Central memory CD8-positive, alpha-beta T cell (primary cell): ENCODE measurements around the gene WDFY1.

Experiments
- ATAC-seq: fragments of 150-1000 bp; cut with Tn5 transposase; replicated peaks from 2 replicates; pipeline ENCODE4 v1.10.0; 2022; ENCODE audit warnings: mild to moderate bottlenecking, moderate FRiP score, moderate number of reproducible peaks; ENCODE audit not compliant: poor library complexity, severe bottlenecking; ENCODE audit errors: extremely low read depth
- DNase-seq, 2 donors: peaks; one replicate each; pipeline ENCODE4 v3.0.0; 2021; ENCODE audit warnings: low spot score in 2 of 2
- H3K27ac Mint-ChIP-seq: one replicate; pipeline ENCODE4 v1.8.0; 2022; ENCODE audit warnings: low read depth, mild to moderate bottlenecking, moderate library complexity, mixed read lengths
- H3K27me3 Mint-ChIP-seq: one replicate; pipeline ENCODE4 v1.8.0; 2022; ENCODE audit warnings: mixed read lengths
- H3K36me3 Mint-ChIP-seq: one replicate; pipeline ENCODE4 v1.8.0; 2022; ENCODE audit warnings: mild to moderate bottlenecking, moderate library complexity, mixed read lengths; ENCODE audit not compliant: insufficient read depth
- H3K4me1 Mint-ChIP-seq: one replicate; pipeline ENCODE4 v1.8.0; 2022; ENCODE audit warnings: mixed read lengths
- H3K4me3 Mint-ChIP-seq: one replicate; pipeline ENCODE4 v1.8.0; 2022; ENCODE audit warnings: mild to moderate bottlenecking, moderate library complexity, mixed read lengths
- H3K9me3 Mint-ChIP-seq: one replicate; pipeline ENCODE4 v1.8.0; 2022; ENCODE audit warnings: mixed read lengths

The WDFY1 gene

GRCh38 chr2:223918671-223919134 is 26.4 kb downstream of the WDFY1 start:
- peaks cover 19% of the 10 kb centered on the region for H3K36me3 Mint-ChIP-seq
- H3K27ac Mint-ChIP-seq = no peak overlapping the region
- H3K9me3 Mint-ChIP-seq = no peaks in the 10 kb centered on the region
- ATAC-seq = no peak
- H3K4me1 Mint-ChIP-seq = peaks cover 39% of the 10 kb centered on the region
- no peaks in the 10 kb centered on the region for H3K27me3 Mint-ChIP-seq
- H3K4me3 Mint-ChIP-seq = no peak overlapping the region
- no peak for DNase-seq

GRCh38 chr2:223916181-223916920 is 28.8 kb downstream of the WDFY1 start:
- Mint-ChIP-seq H3K9me3 (no peaks in the 10 kb centered on the region), H3K36me3 (peaks cover 22% of the 10 kb centered on the region), H3K4me3 (no peak overlapping the region), H3K4me1 (peaks cover 22% of the 10 kb centered on the region), H3K27me3 (no peaks in the 10 kb centered on the region), H3K27ac (no peak overlapping the region)
- no peak for ATAC-seq
- no peak for DNase-seq

- Mint-ChIP-seq H3K27ac (no peak overlapping the region), H3K27me3 (no peaks in the 10 kb centered on the region), H3K9me3 (no peaks in the 10 kb centered on the region), H3K4me1 (peaks cover 22% of the 10 kb centered on the region), H3K4me3 (no peak overlapping the region), H3K36me3 (peaks cover 26% of the 10 kb centered on the region)
- DNase-seq (no peak), ATAC-seq (no peak)
Measured at GRCh38 chr2:223915071-223915470, 30.1 kb downstream of the WDFY1 start.

- ATAC-seq = no peak
- H3K36me3 Mint-ChIP-seq = peaks cover 26% of the 10 kb centered on the region
- peaks cover 23% of the 10 kb centered on the region for H3K4me1 Mint-ChIP-seq
- H3K4me3 Mint-ChIP-seq = no peak overlapping the region
- no peak overlapping the region for H3K27ac Mint-ChIP-seq
- H3K9me3 Mint-ChIP-seq = no peaks in the 10 kb centered on the region
- no peaks in the 10 kb centered on the region for H3K27me3 Mint-ChIP-seq
- no peak for DNase-seq
Measured at GRCh38 chr2:223914324-223914723, 30.8 kb downstream of the WDFY1 start.

- Mint-ChIP-seq H3K36me3 (peaks cover 22% of the 10 kb centered on the region), H3K4me3 (no peak overlapping the region), H3K27me3 (no peaks in the 10 kb centered on the region), H3K9me3 (no peaks in the 10 kb centered on the region), H3K27ac (peak overlapping the region; percentile 47), H3K4me1 (peaks cover 28% of the 10 kb centered on the region)
- DNase-seq (no peak), ATAC-seq (no peak)
Measured at GRCh38 chr2:223909001-223909741, 36.0 kb downstream of the WDFY1 start.

GRCh38 chr2:223908304-223908998 is 36.7 kb downstream of the WDFY1 start:
- ATAC-seq (no peak), DNase-seq (no peak)
- Mint-ChIP-seq H3K27ac (peak overlapping the region; percentile 27), H3K36me3 (peaks cover 23% of the 10 kb centered on the region), H3K27me3 (no peaks in the 10 kb centered on the region), H3K4me3 (no peak overlapping the region), H3K4me1 (peaks cover 28% of the 10 kb centered on the region), H3K9me3 (no peaks in the 10 kb centered on the region)

GRCh38 chr2:223905996-223906395 is 39.1 kb downstream of the WDFY1 start:
- no peaks in the 10 kb centered on the region for H3K9me3 Mint-ChIP-seq
- no peak for ATAC-seq

GRCh38 chr2:223901854-223902253 is 43.3 kb downstream of the WDFY1 start:
- H3K27ac Mint-ChIP-seq = no peak overlapping the region
- no peaks in the 10 kb centered on the region for H3K27me3 Mint-ChIP-seq
- H3K4me1 Mint-ChIP-seq = peaks cover 19% of the 10 kb centered on the region
- DNase-seq = no peak
- peaks cover 36% of the 10 kb centered on the region for H3K36me3 Mint-ChIP-seq
- H3K9me3 Mint-ChIP-seq = no peaks in the 10 kb centered on the region
- no peak for ATAC-seq
- no peak overlapping the region for H3K4me3 Mint-ChIP-seq

More at GRCh38 chr2:223905996-223906395, 39.1 kb downstream of the WDFY1 start:
- Mint-ChIP-seq H3K4me1 (peaks cover 25% of the 10 kb centered on the region), H3K36me3 (peaks cover 21% of the 10 kb centered on the region), H3K27me3 (no peaks in the 10 kb centered on the region), H3K4me3 (no peak overlapping the region), H3K27ac (no peak overlapping the region)
- DNase-seq = no peak

- H3K4me3 Mint-ChIP-seq = no peak overlapping the region
- H3K36me3 Mint-ChIP-seq = peaks cover 37% of the 10 kb centered on the region
- no peak for ATAC-seq
- DNase-seq = no peak
- H3K9me3 Mint-ChIP-seq = no peaks in the 10 kb centered on the region
- peaks cover 22% of the 10 kb centered on the region for H3K4me1 Mint-ChIP-seq
- H3K27ac Mint-ChIP-seq = no peak overlapping the region
- H3K27me3 Mint-ChIP-seq = no peaks in the 10 kb centered on the region
Measured at GRCh38 chr2:223901311-223901710, 43.8 kb downstream of the WDFY1 start.

- H3K4me1 Mint-ChIP-seq = peaks cover 22% of the 10 kb centered on the region
- ATAC-seq (no peak), DNase-seq (no peak)
- no peak overlapping the region for H3K4me3 Mint-ChIP-seq
- H3K9me3 Mint-ChIP-seq = no peaks in the 10 kb centered on the region
- peaks cover 35% of the 10 kb centered on the region for H3K36me3 Mint-ChIP-seq
- no peaks in the 10 kb centered on the region for H3K27me3 Mint-ChIP-seq
- H3K27ac Mint-ChIP-seq = no peak overlapping the region
Measured at GRCh38 chr2:223900531-223900930, 44.6 kb downstream of the WDFY1 start.

- peaks cover 38% of the 10 kb centered on the region for H3K36me3 Mint-ChIP-seq
- no peaks in the 10 kb centered on the region for H3K9me3 Mint-ChIP-seq
- H3K27me3 Mint-ChIP-seq = no peaks in the 10 kb centered on the region
- DNase-seq (no peak), ATAC-seq (no peak)
- H3K4me3 Mint-ChIP-seq = no peak overlapping the region
- H3K4me1 Mint-ChIP-seq = peaks cover 22% of the 10 kb centered on the region
- no peak overlapping the region for H3K27ac Mint-ChIP-seq
Measured at GRCh38 chr2:223900066-223900465, 45.1 kb downstream of the WDFY1 start.

GRCh38 chr2:223897669-223898330 is 47.3 kb downstream of the WDFY1 start:
- peaks cover 43% of the 10 kb centered on the region for H3K36me3 Mint-ChIP-seq
- H3K9me3 Mint-ChIP-seq = no peaks in the 10 kb centered on the region
- no peak for DNase-seq
- no peak overlapping the region for H3K4me3 Mint-ChIP-seq
- H3K27ac Mint-ChIP-seq = peak overlapping the region; percentile 87
- ATAC-seq = no peak
- H3K27me3 Mint-ChIP-seq = no peaks in the 10 kb centered on the region
- peaks cover 22% of the 10 kb centered on the region for H3K4me1 Mint-ChIP-seq
